GM12878 (cell line): ENCODE results near the gene COPE. TPM values are rescaled to one million over a fixed set of nuclear protein-coding genes. Genes with fewer than 3 reads are reported as not detected.

ENCODE experiments used
- ATAC-seq: fragments of 200-7000 bp; cut with Tn5 transposase; 3 replicates; pipeline ENCODE4 v1.9.1; 2020; ENCODE audit warnings: mild to moderate bottlenecking, moderate library complexity
- BruUV-seq: library from RNA; stranded (reverse); fragments of 400-500 nt; replicated peaks from 2 replicates; lab custom pipeline; 2021; lab: Mats Ljungman, UMichigan
- CTCF ChIA-PET: fragments of 300-600 bp; sonication (Branson Sonifier 250); formaldehyde crosslinking; extraction: SDS; loops from one replicate; lab custom pipeline; 2021; ENCODE audit warnings: inconsistent platforms; lab: Yijun Ruan, JAX
- POLR2A ChIA-PET: fragments of 350-600 bp; formaldehyde crosslinking; extraction: SDS; loops from one replicate; lab custom pipeline; 2021; ENCODE audit warnings: inconsistent platforms; lab: Charles Lee
- RAD21 ChIA-PET: fragments of 300-600 bp; sonication (Branson Sonifier 250); formaldehyde crosslinking; loops from one replicate; lab custom pipeline; 2023; ENCODE audit warnings: antibody characterized with exemption; ENCODE audit not compliant: unreplicated experiment; lab: Charles Lee
- SMC1A ChIA-PET: fragments of 300-600 bp; sonication (Branson Sonifier 250); formaldehyde crosslinking; loops from one replicate; lab custom pipeline; 2023; ENCODE audit not compliant: unreplicated experiment, uncharacterized antibody; lab: Charles Lee
- DNase-seq: peaks from one replicate; pipeline ENCODE4 v3.0.0-alpha.2; 2011; ENCODE audit warnings: low read depth, low spot score
- FAIRE-seq: peaks from 3 replicates; lab custom pipeline; 2011; peaks lifted over from hg19 to GRCh38; lab: Jason Lieb, UNC
- H2AFZ ChIP-seq: 2 replicates; pipeline ENCODE4 v1.6.0; 2011; ENCODE audit warnings: low read depth, low read length, control low read depth; ENCODE audit not compliant: control insufficient read depth
- H3K27ac ChIP-seq: 2 replicates; pipeline ENCODE4 v1.5.1; 2011; ENCODE audit warnings: control low read depth; ENCODE audit not compliant: control insufficient read depth, insufficient read depth
- H3K27me3 ChIP-seq, 2 experiments: replicated peaks in 1 of 2; 2 replicates each; pipeline versions ENCODE4 v1.6.0 to v1.6.1; 2011; ENCODE audit warnings: low read length in 1 of 2; ENCODE audit not compliant: control insufficient read depth in 2 of 2, insufficient read depth in 2 of 2
- H3K36me3 ChIP-seq, 2 experiments: 2 replicates each; pipeline ENCODE4 v1.5.1; 2011; ENCODE audit warnings: low read length in 1 of 2; ENCODE audit not compliant: control insufficient read depth in 2 of 2, insufficient read depth in 2 of 2
- H3K4me1 ChIP-seq: 2 replicates; pipeline ENCODE4 v1.6.1; 2011; ENCODE audit warnings: mild to moderate bottlenecking, low read length, moderate library complexity, mixed read lengths; ENCODE audit not compliant: control insufficient read depth, insufficient read depth
- H3K4me2 ChIP-seq: 2 replicates; pipeline ENCODE4 v1.6.0; 2011; ENCODE audit warnings: control low read depth; ENCODE audit not compliant: control insufficient read depth, insufficient read depth
- H3K4me3 ChIP-seq: fragments of 200-600 bp; sonication (generic); 2 replicates; pipeline ENCODE4 v1.5.1; 2016
- H3K79me2 ChIP-seq: 2 replicates; pipeline ENCODE4 v1.6.0; 2011; ENCODE audit warnings: low read length; ENCODE audit not compliant: control insufficient read depth, insufficient read depth
- H3K9ac ChIP-seq: 2 replicates; pipeline ENCODE4 v1.8.0; 2011; ENCODE audit warnings: low read length, control low read depth, mixed read lengths; ENCODE audit not compliant: control insufficient read depth, insufficient read depth
- H3K9me3 ChIP-seq: replicated peaks from 3 replicates; pipeline ENCODE4 v1.5.1; 2011; ENCODE audit warnings: mild to moderate bottlenecking, low read length; ENCODE audit not compliant: control insufficient read depth, insufficient read depth
- H4K20me1 ChIP-seq: 2 replicates; pipeline ENCODE4 v1.6.0; 2011; ENCODE audit not compliant: control insufficient read depth, insufficient read depth
- BACH1 ChIP-seq: fragments of 450-650 bp; IDR thresholded peaks from 2 replicates; pipeline ENCODE4 v1.6.1; 2017; ENCODE audit warnings: mild to moderate bottlenecking, borderline replicate concordance
- ELK1 ChIP-seq: IDR thresholded peaks from 2 replicates; pipeline ENCODE4 v1.6.1; 2012; ENCODE audit warnings: low read depth, low read length, improper control_type of control experiment
- ESRRA ChIP-seq: IDR thresholded peaks from 2 replicates; pipeline ENCODE4 v1.6.1; 2012; ENCODE audit warnings: mild to moderate bottlenecking, low read length, improper control_type of control experiment
- HDAC2 ChIP-seq: fragments of 200-600 bp; sonication (generic); IDR thresholded peaks from 2 replicates; pipeline ENCODE4 v1.6.1; 2017
- MEF2A ChIP-seq: IDR thresholded peaks from 2 replicates; pipeline ENCODE4 v1.6.1; 2011; ENCODE audit warnings: low read depth, mild to moderate bottlenecking, low read length, moderate library complexity; ENCODE audit not compliant: insufficient read depth
- NFIC ChIP-seq: IDR thresholded peaks from 2 replicates; pipeline ENCODE4 v1.6.1; 2012; ENCODE audit warnings: low read depth, mild to moderate bottlenecking, inconsistent platforms, low read length, moderate library complexity
- POLR2AphosphoS5 ChIP-seq: IDR thresholded peaks from 2 replicates; pipeline ENCODE4 v1.6.1; 2011; ENCODE audit warnings: mild to moderate bottlenecking, low read length, inconsistent platforms
- RAD21 ChIP-seq: IDR thresholded peaks from 2 replicates; pipeline ENCODE4 v1.6.1; 2011; ENCODE audit warnings: mild to moderate bottlenecking, low read depth, low read length, moderate library complexity; ENCODE audit not compliant: insufficient read depth
- RCOR1 ChIP-seq: conservative IDR thresholded peaks from 2 replicates; pipeline ENCODE4 v1.6.1; 2012; ENCODE audit warnings: low read depth, low read length, improper control_type of control experiment
- SMC3 ChIP-seq: IDR thresholded peaks from 2 replicates; pipeline ENCODE4 v1.6.1; 2011; ENCODE audit warnings: low read length, improper control_type of control experiment, borderline replicate concordance
- WRNIP1 ChIP-seq: IDR thresholded peaks from 2 replicates; pipeline ENCODE4 v1.6.1; 2011; ENCODE audit warnings: low read depth, low read length, improper control_type of control experiment, borderline replicate concordance
- ZBTB11 ChIP-seq: fragments of 450-650 bp; formaldehyde crosslinking; IDR thresholded peaks from 2 replicates; pipeline ENCODE4 v1.5.0; 2022; ENCODE audit warnings: mild to moderate bottlenecking, missing genetic modification characterization
- WGBS: methylation state at CpG from one replicate; pipeline ENCODE4 v1.1.6; 2016; ENCODE audit warnings: low lambda C conversion rate; ENCODE audit not compliant: insufficient replicate concordance, insufficient coverage; ENCODE audit errors: missing lambda C conversion rate; 5-methylcytosine and 5-hydroxymethylcytosine counted together
- in situ Hi-C: fragments of 300-500 bp; cut with MboI; formaldehyde crosslinking; loops from 9 replicates; pipeline ENCODE4 v1.14.3; 2018; ENCODE audit warnings: mixed read lengths
- intact Hi-C: fragments of 100-400 bp; cut with micrococcal nuclease; formaldehyde crosslinking; loops from one replicate; pipeline ENCODE4 v1.14.2; 2022; ENCODE audit not compliant: unreplicated experiment
- polyA plus RNA-seq, 11 experiments: library from polyadenylated mRNA; depleted of rRNA in 4 of 11; unstranded in 6 of 11; stranded (reverse) in 5 of 11; fragments of >200 nt; fragmentation: Nextera tagmentation in 4 of 11; fragmentation: Illumina TruSeq in 1 of 11; extraction: Ambion mirVana in 4 of 11; extraction: Trizol in 1 of 11; gene quantifications; 1 replicate in 1 of 11; 2 replicates in 10 of 11; pipeline versions ENCODE4 v1.2.1 to v1.2.3, GENCODE V29; 2011 to 2016; ENCODE audit warnings: inconsistent platforms in 2 of 11, missing spikeins in 2 of 11, low read depth in 1 of 11
- total RNA-seq, 4 experiments: library from RNA; depleted of rRNA in 3 of 4; stranded (reverse); fragments of >200 nt in 3 of 4; fragmentation: Illumina TruSeq in 1 of 4; extraction: Trizol in 1 of 4; gene quantifications; 2 replicates each; pipeline versions ENCODE4 v1.2.1 to v1.2.3, GENCODE V29; 2013 to 2021

COPE gene
- total and polyA plus RNA-seq, 10 of the 15 experiments (the other 5 are each of a cell fraction or from before 2014, with no cell fraction given) = 3.5 to 464 (median 222) TPM

- 50% methylated on average over 29 of the region's 30 CpGs for WGBS
- no peaks in the 10 kb centered on the region for H3K79me2 ChIP-seq
- SMC1A ChIA-PET = no interaction called here
- intact Hi-C loops (no loop called here), in situ Hi-C loops (no loop called here)
- RAD21 ChIA-PET = no interaction called here
- CTCF ChIA-PET = no interaction called here
- H3K4me3 ChIP-seq = no peak overlapping the region
- no peak for ATAC-seq
- no peaks in the 10 kb centered on the region for H3K27me3 ChIP-seq
- H3K27ac ChIP-seq = no peak overlapping the region
- H2AFZ ChIP-seq = no peak overlapping the region
- POLR2A ChIA-PET = no interaction called here
- no peak for TF ChIP-seq ESRRA
- no peak for TF ChIP-seq BACH1
- TF ChIP-seq SMC3 = no peak
- TF ChIP-seq RCOR1 = no peak
- TF ChIP-seq ELK1 = no peak
- TF ChIP-seq ZBTB11 (CRISPR knock-in tag) = no peak
- TF ChIP-seq MEF2A = no peak
- TF ChIP-seq RAD21 = no peak
- no peak for TF ChIP-seq NFIC
- TF ChIP-seq POLR2AphosphoS5 = no peak
- no peak for TF ChIP-seq WRNIP1
- no peak for TF ChIP-seq HDAC2
- H3K36me3 ChIP-seq = no peaks in the 10 kb centered on the region
- H3K4me2 ChIP-seq = no peak overlapping the region
- H4K20me1 ChIP-seq = no peaks in the 10 kb centered on the region
- no peak for DNase-seq
- no peak for FAIRE-seq
- BruUV-seq = no TSS peak
- H3K9ac ChIP-seq = no peak overlapping the region
- H3K9me3 ChIP-seq = no peaks in the 10 kb centered on the region
- H3K4me1 ChIP-seq = no peaks in the 10 kb centered on the region
Observed at GRCh38 chr19:18883526-18884304, 35.5 kb downstream of the COPE start.
